ENCODE measurements around the gene ELAVL3.
A peak's percentile ranks its signal among the peaks of the same experiment; 100 is the strongest.

- TF ChIP-seq, protein P1, sequence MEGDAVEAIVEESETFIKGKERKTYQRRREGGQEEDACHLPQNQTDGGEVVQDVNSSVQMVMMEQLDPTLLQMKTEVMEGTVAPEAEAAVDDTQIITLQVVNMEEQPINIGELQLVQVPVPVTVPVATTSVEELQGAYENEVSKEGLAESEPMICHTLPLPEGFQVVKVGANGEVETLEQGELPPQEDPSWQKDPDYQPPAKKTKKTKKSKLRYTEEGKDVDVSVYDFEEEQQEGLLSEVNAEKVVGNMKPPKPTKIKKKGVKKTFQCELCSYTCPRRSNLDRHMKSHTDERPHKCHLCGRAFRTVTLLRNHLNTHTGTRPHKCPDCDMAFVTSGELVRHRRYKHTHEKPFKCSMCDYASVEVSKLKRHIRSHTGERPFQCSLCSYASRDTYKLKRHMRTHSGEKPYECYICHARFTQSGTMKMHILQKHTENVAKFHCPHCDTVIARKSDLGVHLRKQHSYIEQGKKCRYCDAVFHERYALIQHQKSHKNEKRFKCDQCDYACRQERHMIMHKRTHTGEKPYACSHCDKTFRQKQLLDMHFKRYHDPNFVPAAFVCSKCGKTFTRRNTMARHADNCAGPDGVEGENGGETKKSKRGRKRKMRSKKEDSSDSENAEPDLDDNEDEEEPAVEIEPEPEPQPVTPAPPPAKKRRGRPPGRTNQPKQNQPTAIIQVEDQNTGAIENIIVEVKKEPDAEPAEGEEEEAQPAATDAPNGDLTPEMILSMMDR (conservative IDR thresholded peaks at IDR 0.05 in 1 of 2, IDR thresholded peaks at IDR 0.05 in 1 of 2; ENCODE audit: extremely low read depth in 1 of 2, insufficient read depth in 1 of 2, low read depth in 1 of 2, low read length in 2 of 2) = peak in 1 of 2 donors; percentile 52
- no peak for TF ChIP-seq EZH2 (IDR thresholded peaks at IDR 0.05; ENCODE audit: borderline replicate concordance, low read length)
Measured at GRCh38 chr19:11530432-11530831, 49.6 kb upstream of the ELAVL3 start.
